Liver (tissue), 9 donors: ENCODE results near the gene FXYD2. TPM values are rescaled to one million over a fixed set of nuclear protein-coding genes. Genes with fewer than 3 reads are reported as not detected.
"Not testable (repeated sequence)": the region's sequence is repeated elsewhere in the genome, so short reads cannot be mapped to it uniquely, and the experiment has no call there.

Experiments
- DNase-seq: peaks from one replicate; pipeline ENCODE4 v3.0.0-alpha.2; 2017; ENCODE audit warnings: low spot score
- H3K27ac ChIP-seq, 2 donors: one replicate each; pipeline ENCODE4 v1.7.0; 2013; ENCODE audit warnings: inconsistent platforms in 2 of 2, low read length in 2 of 2, control low read depth in 1 of 2, low read depth in 1 of 2, mild to moderate bottlenecking in 1 of 2
- H3K27me3 ChIP-seq, 4 donors: one replicate each; pipeline versions ENCODE4 v1.6.1 to v1.7.0; 2013; ENCODE audit warnings: low read length in 3 of 4, inconsistent platforms in 1 of 4, mild to moderate bottlenecking in 1 of 4, moderate library complexity in 1 of 4; ENCODE audit not compliant: control insufficient read depth in 4 of 4, insufficient read depth in 4 of 4
- H3K36me3 ChIP-seq, 4 donors: one replicate each; pipeline versions ENCODE4 v1.6.1 to v1.7.0; 2013; ENCODE audit warnings: low read length in 3 of 4, mild to moderate bottlenecking in 3 of 4, low read depth in 1 of 4, moderate library complexity in 1 of 4; ENCODE audit not compliant: control insufficient read depth in 4 of 4, insufficient read depth in 3 of 4
- H3K4me1 ChIP-seq, 4 donors: one replicate each; pipeline versions ENCODE4 v1.6.1 to v1.7.0; 2013; ENCODE audit warnings: low read length in 3 of 4, mild to moderate bottlenecking in 3 of 4, moderate library complexity in 1 of 4; ENCODE audit not compliant: control insufficient read depth in 4 of 4, insufficient read depth in 4 of 4
- H3K4me3 ChIP-seq, 3 donors: one replicate each; pipeline versions ENCODE4 v1.6.1 to v1.7.0; 2013; ENCODE audit warnings: low read length in 3 of 3, control low read depth in 1 of 3, low read depth in 1 of 3, mild to moderate bottlenecking in 1 of 3
- H3K9ac ChIP-seq, 2 donors: one replicate each; pipeline ENCODE4 v1.7.0; 2013; ENCODE audit warnings: low read length in 2 of 2, mild to moderate bottlenecking in 2 of 2, moderate library complexity in 2 of 2, control low read depth in 1 of 2, low read depth in 1 of 2
- H3K9me3 ChIP-seq, 4 donors: one replicate each; pipeline versions ENCODE4 v1.6.1 to v1.7.0; 2013; ENCODE audit warnings: low read length in 3 of 4; ENCODE audit not compliant: control insufficient read depth in 4 of 4
- EGR1 ChIP-seq, 2 donors: IDR thresholded peaks; 2 replicates each; pipeline ENCODE4 v1.6.1; 2016 to 2018; ENCODE audit warnings: antibody characterized with exemption in 2 of 2, low read depth in 2 of 2
- FOXA1 ChIP-seq: IDR thresholded peaks from 2 replicates; pipeline ENCODE4 v1.6.1; 2016; ENCODE audit warnings: antibody characterized with exemption
- GABPA ChIP-seq, 2 donors: IDR thresholded peaks in 1 of 2; conservative IDR thresholded peaks in 1 of 2; 2 replicates each; pipeline ENCODE4 v1.6.1; 2016; ENCODE audit warnings: antibody characterized with exemption in 2 of 2, mild to moderate bottlenecking in 1 of 2, moderate library complexity in 1 of 2
- HNF4A ChIP-seq, 2 donors: conservative IDR thresholded peaks; 2 replicates each; pipeline ENCODE4 v1.6.1; 2016; ENCODE audit warnings: antibody characterized with exemption in 2 of 2, mild to moderate bottlenecking in 2 of 2
- HNF4G ChIP-seq: IDR thresholded peaks from 2 replicates; pipeline ENCODE4 v1.6.1; 2016; ENCODE audit warnings: antibody characterized with exemption
- JUND ChIP-seq, 2 donors: IDR thresholded peaks; 2 replicates each; pipeline ENCODE4 v1.6.1; 2016; ENCODE audit warnings: antibody characterized with exemption in 2 of 2
- RAD21 ChIP-seq, 2 donors: IDR thresholded peaks; 2 replicates each; pipeline ENCODE4 v1.6.1; 2016; ENCODE audit warnings: antibody characterized with exemption in 2 of 2, mild to moderate bottlenecking in 2 of 2
- RXRA ChIP-seq, 2 donors: IDR thresholded peaks; 2 replicates each; pipeline ENCODE4 v1.6.1; 2017 to 2018; ENCODE audit warnings: antibody characterized with exemption in 2 of 2, mild to moderate bottlenecking in 1 of 2
- SP1 ChIP-seq: IDR thresholded peaks from 2 replicates; pipeline ENCODE4 v1.6.1; 2018; ENCODE audit warnings: antibody characterized with exemption, mild to moderate bottlenecking
- TAF1 ChIP-seq: conservative IDR thresholded peaks from 2 replicates; pipeline ENCODE4 v1.6.1; 2016; ENCODE audit warnings: antibody characterized with exemption, mild to moderate bottlenecking
- YY1 ChIP-seq: IDR thresholded peaks from 2 replicates; pipeline ENCODE4 v1.6.1; 2016; ENCODE audit warnings: antibody characterized with exemption, mild to moderate bottlenecking
- WGBS: extraction: QIAGEN DNeasy Blood & Tissue Kit; methylation state at CpG from one replicate; pipeline ENCODE4 v1.1.7; 2013; 5-methylcytosine and 5-hydroxymethylcytosine counted together
- polyA plus RNA-seq, 2 donors: library from polyadenylated mRNA; stranded (reverse) in 1 of 2; unstranded in 1 of 2; fragments of 200-250 nt in 1 of 2; fragments of >200 nt in 1 of 2; fragmentation: Nextera tagmentation in 1 of 2; extraction: Ambion mirVana in 1 of 2; gene quantifications; one replicate each; pipeline versions ENCODE4 v1.2.1 to v1.2.3, GENCODE V29; 2013 to 2015
- total RNA-seq, 2 donors: library from RNA; depleted of rRNA; stranded (reverse); fragments of >200 nt; gene quantifications; one replicate each; pipeline ENCODE4 v1.2.3, GENCODE V29; 2014
- TF ChIP-seq, protein P1 (sequence below): IDR thresholded peaks from 2 replicates; pipeline ENCODE4 v1.6.1; 2016; ENCODE audit warnings: antibody characterized with exemption
- TF ChIP-seq, protein P2 (sequence below): fragments of 150-350 bp; IDR thresholded peaks from 2 replicates; pipeline ENCODE4 v1.5.1; 2017; ENCODE audit warnings: improper control_type of control experiment, low read depth, low read length; ENCODE audit not compliant: missing input control
- TF ChIP-seq, protein P3 (sequence below): IDR thresholded peaks from 2 replicates; pipeline ENCODE4 v1.6.1; 2016; ENCODE audit warnings: antibody characterized with exemption
- TF ChIP-seq, protein P4 (sequence below): IDR thresholded peaks from 2 replicates; pipeline ENCODE4 v1.6.1; 2016; ENCODE audit warnings: antibody characterized with exemption
- TF ChIP-seq, protein P5 (sequence below): IDR thresholded peaks from 2 replicates; pipeline ENCODE4 v1.6.1; 2016; ENCODE audit warnings: antibody characterized with exemption, mild to moderate bottlenecking
- donor health status: healthy.
- donor health status: healthy.
- donor health status: healthy.
- donor health status: healthy.
- donor health status: healthy.

The FXYD2 gene
- total and polyA plus RNA-seq, 4 donors = 20.2 to 105 (median 41.8) TPM

DNA sequence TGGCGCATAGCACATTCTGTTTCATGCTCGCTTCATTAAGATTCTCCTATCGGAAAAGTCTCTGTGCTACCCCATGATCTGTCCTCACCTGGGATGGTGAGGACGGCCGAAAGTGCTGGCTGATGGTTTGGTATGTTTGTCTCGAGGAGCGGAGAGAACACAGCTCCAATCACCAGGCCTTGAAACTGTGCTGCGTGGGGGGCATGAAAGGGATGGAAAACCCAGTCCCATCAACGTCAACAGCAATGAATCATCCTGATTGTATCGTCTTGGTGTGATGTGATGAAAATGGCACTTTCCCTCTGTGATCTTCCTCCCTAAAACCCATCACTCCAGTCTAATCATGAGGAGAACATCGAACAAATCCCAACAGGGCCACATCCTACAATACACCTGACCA, 43.5 kb upstream of the FXYD2 start (continued):
- TF ChIP-seq, protein P1, sequence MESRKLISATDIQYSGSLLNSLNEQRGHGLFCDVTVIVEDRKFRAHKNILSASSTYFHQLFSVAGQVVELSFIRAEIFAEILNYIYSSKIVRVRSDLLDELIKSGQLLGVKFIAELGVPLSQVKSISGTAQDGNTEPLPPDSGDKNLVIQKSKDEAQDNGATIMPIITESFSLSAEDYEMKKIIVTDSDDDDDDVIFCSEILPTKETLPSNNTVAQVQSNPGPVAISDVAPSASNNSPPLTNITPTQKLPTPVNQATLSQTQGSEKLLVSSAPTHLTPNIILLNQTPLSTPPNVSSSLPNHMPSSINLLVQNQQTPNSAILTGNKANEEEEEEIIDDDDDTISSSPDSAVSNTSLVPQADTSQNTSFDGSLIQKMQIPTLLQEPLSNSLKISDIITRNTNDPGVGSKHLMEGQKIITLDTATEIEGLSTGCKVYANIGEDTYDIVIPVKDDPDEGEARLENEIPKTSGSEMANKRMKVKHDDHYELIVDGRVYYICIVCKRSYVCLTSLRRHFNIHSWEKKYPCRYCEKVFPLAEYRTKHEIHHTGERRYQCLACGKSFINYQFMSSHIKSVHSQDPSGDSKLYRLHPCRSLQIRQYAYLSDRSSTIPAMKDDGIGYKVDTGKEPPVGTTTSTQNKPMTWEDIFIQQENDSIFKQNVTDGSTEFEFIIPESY = no peak
- TF ChIP-seq SP1 (no peak), GABPA (IDR thresholded peaks at IDR 0.05 in 1 of 2, conservative IDR thresholded peaks at IDR 0.05 in 1 of 2) (no peak), HNF4A (conservative IDR thresholded peaks at IDR 0.05) (no peak), RXRA (IDR thresholded peaks at IDR 0.05) (no peak), EGR1 (IDR thresholded peaks at IDR 0.05; ENCODE audit: low read depth in 2 of 2) (no peak), TAF1 (no peak), RAD21 (IDR thresholded peaks at IDR 0.05) (no peak)
- TF ChIP-seq, protein P2, sequence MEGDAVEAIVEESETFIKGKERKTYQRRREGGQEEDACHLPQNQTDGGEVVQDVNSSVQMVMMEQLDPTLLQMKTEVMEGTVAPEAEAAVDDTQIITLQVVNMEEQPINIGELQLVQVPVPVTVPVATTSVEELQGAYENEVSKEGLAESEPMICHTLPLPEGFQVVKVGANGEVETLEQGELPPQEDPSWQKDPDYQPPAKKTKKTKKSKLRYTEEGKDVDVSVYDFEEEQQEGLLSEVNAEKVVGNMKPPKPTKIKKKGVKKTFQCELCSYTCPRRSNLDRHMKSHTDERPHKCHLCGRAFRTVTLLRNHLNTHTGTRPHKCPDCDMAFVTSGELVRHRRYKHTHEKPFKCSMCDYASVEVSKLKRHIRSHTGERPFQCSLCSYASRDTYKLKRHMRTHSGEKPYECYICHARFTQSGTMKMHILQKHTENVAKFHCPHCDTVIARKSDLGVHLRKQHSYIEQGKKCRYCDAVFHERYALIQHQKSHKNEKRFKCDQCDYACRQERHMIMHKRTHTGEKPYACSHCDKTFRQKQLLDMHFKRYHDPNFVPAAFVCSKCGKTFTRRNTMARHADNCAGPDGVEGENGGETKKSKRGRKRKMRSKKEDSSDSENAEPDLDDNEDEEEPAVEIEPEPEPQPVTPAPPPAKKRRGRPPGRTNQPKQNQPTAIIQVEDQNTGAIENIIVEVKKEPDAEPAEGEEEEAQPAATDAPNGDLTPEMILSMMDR = no peak

DNA sequence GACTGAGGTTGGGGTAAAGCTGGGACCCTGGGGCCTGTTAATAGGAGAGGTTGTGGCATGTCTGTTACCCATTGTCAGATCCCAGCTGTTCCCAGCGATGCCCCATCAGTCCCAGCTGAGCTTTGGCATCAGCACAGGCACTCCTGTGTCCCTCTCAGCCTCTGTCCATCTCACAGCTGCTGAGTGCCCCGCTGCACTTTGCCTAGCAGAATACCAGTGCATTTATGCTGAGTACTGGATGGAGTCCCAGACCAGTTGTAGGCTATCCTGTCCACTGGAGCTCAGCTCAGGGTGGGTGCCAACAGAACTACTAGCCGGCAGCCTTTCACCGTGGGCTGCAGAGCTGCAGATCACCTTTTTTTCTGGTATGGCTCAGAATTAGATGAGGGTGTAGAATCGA, 42.0 kb upstream of the FXYD2 start:
- Histone ChIP-seq H3K36me3 (no peaks in the 10 kb centered on the region), H3K4me3 (no peak overlapping the region), H3K9me3 (no peaks in the 10 kb centered on the region), H3K27ac (no peak overlapping the region), H3K4me1 (no peaks in the 10 kb centered on the region), H3K9ac (no peak overlapping the region), H3K27me3 (no peaks in the 10 kb centered on the region)
- 71% methylated on average over 5 of the region's 5 CpGs for WGBS
- DNase-seq = no peak
- TF ChIP-seq RAD21 (IDR thresholded peaks at IDR 0.05) = no peak
- TF ChIP-seq HNF4A (conservative IDR thresholded peaks at IDR 0.05) = no peak
- TF ChIP-seq, protein P3, sequence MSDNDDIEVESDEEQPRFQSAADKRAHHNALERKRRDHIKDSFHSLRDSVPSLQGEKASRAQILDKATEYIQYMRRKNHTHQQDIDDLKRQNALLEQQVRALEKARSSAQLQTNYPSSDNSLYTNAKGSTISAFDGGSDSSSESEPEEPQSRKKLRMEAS = no peak
- no peak for TF ChIP-seq YY1
- no peak for TF ChIP-seq HNF4G
- TF ChIP-seq, protein P1 = no peak
- TF ChIP-seq, protein P2 = no peak
- TF ChIP-seq, protein P4, sequence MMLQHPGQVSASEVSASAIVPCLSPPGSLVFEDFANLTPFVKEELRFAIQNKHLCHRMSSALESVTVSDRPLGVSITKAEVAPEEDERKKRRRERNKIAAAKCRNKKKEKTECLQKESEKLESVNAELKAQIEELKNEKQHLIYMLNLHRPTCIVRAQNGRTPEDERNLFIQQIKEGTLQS = no peak
- TF ChIP-seq, protein P5, sequence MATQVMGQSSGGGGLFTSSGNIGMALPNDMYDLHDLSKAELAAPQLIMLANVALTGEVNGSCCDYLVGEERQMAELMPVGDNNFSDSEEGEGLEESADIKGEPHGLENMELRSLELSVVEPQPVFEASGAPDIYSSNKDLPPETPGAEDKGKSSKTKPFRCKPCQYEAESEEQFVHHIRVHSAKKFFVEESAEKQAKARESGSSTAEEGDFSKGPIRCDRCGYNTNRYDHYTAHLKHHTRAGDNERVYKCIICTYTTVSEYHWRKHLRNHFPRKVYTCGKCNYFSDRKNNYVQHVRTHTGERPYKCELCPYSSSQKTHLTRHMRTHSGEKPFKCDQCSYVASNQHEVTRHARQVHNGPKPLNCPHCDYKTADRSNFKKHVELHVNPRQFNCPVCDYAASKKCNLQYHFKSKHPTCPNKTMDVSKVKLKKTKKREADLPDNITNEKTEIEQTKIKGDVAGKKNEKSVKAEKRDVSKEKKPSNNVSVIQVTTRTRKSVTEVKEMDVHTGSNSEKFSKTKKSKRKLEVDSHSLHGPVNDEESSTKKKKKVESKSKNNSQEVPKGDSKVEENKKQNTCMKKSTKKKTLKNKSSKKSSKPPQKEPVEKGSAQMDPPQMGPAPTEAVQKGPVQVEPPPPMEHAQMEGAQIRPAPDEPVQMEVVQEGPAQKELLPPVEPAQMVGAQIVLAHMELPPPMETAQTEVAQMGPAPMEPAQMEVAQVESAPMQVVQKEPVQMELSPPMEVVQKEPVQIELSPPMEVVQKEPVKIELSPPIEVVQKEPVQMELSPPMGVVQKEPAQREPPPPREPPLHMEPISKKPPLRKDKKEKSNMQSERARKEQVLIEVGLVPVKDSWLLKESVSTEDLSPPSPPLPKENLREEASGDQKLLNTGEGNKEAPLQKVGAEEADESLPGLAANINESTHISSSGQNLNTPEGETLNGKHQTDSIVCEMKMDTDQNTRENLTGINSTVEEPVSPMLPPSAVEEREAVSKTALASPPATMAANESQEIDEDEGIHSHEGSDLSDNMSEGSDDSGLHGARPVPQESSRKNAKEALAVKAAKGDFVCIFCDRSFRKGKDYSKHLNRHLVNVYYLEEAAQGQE = no peak
- TF ChIP-seq TAF1 = no peak
- no peak for TF ChIP-seq RXRA (IDR thresholded peaks at IDR 0.05)
- TF ChIP-seq GABPA (IDR thresholded peaks at IDR 0.05 in 1 of 2, conservative IDR thresholded peaks at IDR 0.05 in 1 of 2) = no peak
- TF ChIP-seq EGR1 (IDR thresholded peaks at IDR 0.05; ENCODE audit: low read depth in 2 of 2) = no peak
- no peak for TF ChIP-seq SP1
- TF ChIP-seq FOXA1 = no peak
- no peak for TF ChIP-seq JUND (IDR thresholded peaks at IDR 0.05)

DNA sequence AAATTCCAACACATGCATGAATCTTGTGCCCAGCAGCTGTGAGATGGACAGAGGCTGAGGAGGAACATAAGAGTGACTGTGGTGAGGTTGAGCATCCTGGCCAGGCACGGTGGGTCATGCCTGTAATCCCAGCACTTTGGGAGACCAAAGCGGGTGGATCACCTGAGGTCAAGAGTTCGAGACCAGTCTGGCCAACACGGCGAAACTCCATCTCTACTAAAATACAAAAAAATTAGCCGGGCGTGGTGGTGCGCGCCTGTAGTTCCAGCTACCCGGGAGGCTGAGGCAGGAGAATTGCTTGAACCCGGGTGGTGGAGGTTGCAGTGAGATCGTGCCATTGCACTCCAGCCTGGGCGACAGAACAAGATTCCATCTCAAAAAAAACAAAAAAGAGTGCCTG, 41.0 kb upstream of the FXYD2 start:
- not testable (repeated sequence) for H3K9me3 ChIP-seq, H3K27me3 ChIP-seq, H3K27ac ChIP-seq, DNase-seq, H3K9ac ChIP-seq, H3K4me1 ChIP-seq, H3K36me3 ChIP-seq, H3K4me3 ChIP-seq
- 91% methylated on average over 13 of the region's 13 CpGs for WGBS
